ENCODE measurements around the gene PRKCE.

DNA sequence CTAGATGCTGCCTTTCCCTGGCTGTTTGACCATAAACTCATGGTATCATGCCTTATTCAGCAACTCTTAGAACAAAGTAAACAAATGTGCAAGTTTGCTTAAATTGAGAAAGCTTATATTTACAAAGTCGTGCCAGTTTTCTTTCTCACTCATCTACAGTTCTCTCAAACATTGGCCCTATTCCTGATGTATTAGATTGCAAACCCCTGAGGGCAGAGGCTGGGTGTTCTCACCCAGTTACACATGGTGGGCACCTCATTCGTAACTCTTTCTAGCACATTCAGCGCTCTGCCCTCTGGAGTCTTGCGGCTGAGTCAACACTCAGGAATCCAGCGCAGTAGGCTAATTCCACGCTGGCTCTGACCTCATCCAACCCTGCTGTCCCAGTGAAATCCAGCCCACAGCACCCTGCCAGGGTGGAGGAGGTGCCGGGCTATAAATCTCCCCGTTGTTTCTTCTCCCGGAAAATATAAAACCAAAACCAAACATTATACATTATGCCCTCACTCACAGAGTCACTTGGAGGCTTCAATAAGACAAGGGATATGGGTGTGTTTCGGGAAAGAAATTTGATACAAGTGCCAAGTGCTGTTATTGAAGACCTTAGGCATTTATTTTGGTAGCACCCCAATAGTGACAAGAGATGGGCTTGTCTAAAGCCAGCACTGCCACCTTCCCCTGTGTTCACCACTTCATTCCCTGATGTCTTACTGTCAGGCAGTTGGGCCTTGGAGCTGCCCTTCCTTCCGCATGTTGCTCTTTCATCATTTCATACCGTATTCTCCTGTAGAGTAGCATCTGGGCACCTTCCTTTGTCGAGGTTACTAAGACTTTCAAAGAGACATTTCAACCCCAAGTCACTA lies 287.4 kb downstream of the PRKCE start:
- TF ChIP-seq POLR2A (IDR thresholded peaks at IDR 0.05) = no peak
- TF ChIP-seq, protein P1, sequence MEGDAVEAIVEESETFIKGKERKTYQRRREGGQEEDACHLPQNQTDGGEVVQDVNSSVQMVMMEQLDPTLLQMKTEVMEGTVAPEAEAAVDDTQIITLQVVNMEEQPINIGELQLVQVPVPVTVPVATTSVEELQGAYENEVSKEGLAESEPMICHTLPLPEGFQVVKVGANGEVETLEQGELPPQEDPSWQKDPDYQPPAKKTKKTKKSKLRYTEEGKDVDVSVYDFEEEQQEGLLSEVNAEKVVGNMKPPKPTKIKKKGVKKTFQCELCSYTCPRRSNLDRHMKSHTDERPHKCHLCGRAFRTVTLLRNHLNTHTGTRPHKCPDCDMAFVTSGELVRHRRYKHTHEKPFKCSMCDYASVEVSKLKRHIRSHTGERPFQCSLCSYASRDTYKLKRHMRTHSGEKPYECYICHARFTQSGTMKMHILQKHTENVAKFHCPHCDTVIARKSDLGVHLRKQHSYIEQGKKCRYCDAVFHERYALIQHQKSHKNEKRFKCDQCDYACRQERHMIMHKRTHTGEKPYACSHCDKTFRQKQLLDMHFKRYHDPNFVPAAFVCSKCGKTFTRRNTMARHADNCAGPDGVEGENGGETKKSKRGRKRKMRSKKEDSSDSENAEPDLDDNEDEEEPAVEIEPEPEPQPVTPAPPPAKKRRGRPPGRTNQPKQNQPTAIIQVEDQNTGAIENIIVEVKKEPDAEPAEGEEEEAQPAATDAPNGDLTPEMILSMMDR (IDR thresholded peaks at IDR 0.05) = no peak
